ENCODE measurements around the gene RRP15.
"Not testable (repeated sequence)": the region's sequence is repeated elsewhere in the genome, so short reads cannot be mapped to it uniquely, and the experiment has no call there.

The RRP15 gene

DNA sequence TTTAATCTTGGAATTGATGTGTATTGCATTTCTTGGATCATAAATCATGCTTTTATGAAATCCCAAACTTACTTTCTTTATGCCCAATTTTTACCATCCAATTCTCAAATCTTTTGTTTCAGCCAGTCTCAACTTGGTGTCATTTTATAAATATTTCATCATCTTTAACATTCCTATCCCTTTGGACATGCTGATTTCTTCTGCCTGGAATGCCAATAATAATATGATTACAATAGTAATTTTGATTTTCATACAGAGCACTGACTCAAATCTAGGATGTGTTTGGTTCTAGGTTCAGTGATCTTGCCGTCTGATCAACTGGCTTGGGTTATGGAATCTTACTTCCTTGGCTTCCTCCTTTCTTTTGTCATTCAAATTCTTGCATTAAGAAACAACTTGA lies 12.8 kb downstream of the RRP15 start:
- no peak for DNase-seq

DNA sequence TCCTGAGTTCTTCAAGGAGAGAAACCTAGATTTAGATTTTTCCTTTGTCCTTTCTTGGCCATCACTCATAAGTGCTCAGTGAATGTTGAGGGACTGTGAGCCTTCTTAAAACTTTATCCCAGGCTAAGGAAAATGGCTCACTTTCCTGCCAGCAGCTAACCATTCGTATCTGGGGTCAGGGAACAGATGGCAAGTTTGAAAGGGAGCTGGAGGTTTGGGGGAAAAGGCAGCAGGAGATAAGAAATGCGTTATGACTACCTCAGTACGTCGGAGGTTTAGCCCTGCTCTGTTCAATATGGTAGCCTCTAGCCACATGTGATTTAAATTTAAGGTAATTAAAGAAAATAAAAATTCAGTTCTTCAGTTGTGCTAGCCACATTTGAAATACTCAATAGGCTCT lies 13.3 kb downstream of the RRP15 start:
- DNase-seq, result no peak

DNA sequence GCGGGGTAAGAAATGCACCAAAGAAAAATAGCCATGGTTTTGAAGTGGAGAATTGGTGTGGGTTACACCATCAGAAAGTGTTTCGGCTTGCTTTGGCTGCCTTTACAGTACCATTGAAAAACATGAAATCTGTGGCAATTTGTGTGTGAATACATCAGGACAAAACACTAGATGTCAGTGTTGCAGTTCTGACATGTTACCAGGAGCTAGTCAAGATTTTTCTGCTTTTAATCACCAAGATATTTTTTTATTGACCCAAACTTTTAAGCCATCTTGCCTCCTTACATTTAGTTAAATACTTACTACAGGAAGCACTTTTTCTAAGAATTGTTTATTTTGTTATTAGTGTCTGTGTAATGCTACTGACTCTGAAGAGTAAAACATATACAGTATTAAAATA lies 14.3 kb downstream of the RRP15 start:
- no peak for DNase-seq

DNA sequence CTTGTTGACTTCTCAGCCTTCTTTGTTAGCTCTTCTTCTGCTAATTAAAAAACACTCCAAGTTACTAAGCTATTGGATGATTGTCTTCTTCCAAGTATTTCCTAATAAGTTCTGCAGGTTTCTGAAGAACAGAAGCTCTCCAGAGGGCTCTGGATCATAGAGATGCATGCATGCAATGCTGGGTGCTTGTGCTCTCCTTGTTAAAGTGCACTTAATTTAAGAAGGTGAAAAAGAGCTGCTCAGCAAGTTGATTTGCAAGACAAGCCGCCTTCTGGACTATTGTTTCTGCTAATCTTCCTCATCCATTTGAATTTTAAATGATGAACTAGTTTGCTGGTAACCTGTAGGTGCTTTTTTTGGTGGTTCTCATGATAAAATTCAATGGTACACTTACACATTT lies 16.1 kb downstream of the RRP15 start:
- DNase-seq, result no peak

DNA sequence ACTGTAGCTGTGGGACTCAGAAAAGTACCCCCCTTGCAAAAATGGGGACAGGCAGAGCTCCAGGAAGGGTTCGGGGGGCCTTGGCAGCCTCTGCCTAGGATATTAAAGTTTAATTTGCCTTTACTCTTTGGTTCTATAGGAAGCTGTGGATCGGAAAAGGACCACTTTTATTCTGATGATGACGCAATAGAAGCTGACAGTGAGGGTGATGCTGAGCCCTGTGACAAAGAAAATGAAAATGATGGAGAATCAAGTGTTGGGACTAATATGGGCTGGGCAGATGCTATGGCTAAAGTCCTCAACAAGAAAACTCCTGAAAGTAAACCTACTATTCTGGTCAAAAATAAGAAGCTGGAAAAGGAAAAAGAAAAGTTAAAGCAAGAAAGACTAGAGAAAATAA lies 17.1 kb downstream of the RRP15 start:
- no peak for DNase-seq

DNA sequence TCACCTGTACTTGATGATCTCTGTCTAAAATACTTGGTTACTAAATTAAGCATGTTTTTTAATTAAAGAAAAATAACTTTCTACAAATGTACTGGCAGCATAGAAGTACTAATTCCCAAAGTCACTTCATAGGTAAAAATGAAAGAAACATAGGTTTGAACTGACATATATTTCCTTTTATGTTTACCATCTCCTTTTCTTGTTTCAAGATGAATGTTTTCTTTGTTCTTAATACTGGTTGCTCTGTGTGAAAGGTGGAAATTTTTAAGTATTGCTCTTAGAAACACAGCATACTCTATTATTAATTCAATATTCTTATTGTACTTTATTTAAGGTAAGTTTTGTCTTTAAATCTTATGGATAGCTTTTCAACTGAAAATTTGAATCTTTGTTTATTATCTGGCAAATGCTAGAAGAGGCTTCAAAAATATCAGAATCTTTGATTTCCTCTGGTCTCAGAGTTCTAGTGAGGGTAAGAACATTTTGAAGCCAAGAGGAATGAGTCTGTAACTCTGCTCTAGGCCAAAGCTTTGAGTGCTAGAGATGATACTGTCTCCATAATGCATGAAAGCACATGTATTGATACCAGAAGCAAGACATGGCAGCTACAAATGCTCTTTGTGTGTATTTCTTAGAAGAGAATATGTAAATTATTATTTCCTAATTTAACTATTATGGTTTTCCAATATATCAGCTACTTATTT lies 18.2 kb downstream of the RRP15 start:
- no peak for DNase-seq

DNA sequence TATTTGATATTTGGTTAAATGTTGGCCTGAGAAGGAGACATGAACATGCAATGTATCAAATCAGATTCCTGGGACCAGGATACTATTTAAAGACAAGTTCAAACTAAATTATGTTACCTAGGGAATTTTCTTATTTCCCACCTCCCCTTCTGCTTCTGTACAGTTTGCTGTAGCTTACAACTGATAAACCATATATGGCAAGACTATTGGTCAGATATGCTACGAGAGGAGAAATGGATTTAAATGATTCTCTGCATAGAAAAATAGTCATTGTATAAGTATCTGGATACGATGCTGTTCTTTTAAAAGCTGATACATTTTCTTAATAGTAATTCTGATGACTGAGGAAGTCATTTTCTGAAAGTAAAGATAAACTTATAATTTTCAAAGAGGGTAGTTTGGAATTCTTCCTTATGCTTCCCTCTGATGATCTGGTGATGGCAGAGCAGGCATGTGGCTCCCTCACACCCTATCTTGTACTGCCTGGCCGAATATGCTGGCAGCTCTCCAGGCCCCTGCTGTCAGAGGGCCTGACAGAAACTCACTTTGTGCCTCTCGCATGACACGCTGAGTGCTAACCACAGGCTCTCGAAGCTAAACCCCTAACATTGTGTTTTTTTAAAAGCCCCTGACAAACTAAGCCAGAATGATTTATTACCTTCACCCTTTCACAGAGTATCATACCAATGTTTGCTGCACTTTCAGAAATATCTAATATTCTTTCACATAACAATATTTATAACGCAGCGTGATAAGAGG lies 19.4 kb downstream of the RRP15 start:
- DNase-seq, result peak; percentile 48

DNA sequence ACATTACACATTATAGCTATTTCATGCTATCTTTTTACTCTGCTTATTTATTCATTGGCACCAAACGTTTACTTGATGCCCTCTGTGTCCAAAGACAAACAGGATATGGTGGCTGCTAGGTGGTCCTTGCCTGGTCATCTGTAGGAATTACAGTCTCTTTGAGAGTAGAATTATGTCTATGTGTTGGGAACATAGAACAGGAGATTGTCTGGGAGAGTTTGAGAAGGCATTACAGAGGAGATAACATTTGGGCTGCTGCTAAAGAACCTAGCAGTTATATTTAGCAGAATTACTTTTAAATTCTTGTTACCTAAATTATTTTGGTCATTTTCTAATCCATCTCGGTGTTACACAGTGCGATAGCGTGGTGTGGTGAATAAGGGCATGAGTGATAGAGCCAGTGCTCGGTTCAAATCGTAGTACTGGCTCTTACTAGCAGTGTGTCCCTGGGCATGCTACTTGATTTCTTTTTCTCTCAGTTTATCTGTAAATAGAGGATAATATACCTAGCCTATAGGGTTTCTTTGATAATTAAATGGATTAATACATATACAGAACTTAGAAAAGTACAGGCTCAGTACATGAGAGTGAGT lies 20.5 kb downstream of the RRP15 start:
- no peak for DNase-seq

DNA sequence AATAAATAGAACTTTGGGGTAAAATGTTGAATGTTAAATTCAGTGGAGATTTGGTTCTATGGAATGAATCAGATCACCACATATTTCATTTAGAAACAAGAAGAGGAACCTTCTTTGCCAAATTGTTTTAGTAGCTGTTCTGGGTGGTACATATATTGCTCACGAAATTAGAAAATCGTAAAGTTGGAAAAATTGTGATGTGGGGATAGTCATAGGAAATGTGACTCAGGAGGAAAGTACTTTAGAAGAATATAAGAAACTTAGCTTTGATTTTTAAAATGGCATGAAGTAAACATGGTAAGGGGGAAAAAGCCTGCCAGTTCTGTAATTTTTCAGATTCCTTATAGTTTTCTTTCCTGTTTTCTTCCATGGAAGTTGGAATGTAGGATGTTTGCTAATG lies 27.4 kb downstream of the RRP15 start:
- no peak for DNase-seq

DNA sequence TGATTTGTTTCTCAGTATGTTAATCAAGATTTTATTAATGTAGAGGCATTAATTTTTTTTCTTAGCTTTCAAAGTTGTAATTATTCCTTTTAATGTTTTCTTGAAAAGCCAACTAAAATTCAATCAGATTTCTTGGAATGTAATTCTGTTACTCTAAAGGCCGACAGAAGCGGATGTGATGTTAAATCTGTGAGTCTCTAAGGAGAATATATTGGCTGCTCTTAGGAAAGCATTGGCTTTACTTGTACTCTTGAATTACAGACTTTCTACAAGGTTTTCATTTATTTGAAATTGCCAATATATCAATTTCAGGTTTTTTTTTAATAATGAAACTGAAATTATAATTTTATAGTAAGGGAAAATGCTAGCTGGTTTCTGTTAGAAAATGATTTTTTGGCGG lies 29.2 kb downstream of the RRP15 start:
- DNase-seq, result no peak

DNA sequence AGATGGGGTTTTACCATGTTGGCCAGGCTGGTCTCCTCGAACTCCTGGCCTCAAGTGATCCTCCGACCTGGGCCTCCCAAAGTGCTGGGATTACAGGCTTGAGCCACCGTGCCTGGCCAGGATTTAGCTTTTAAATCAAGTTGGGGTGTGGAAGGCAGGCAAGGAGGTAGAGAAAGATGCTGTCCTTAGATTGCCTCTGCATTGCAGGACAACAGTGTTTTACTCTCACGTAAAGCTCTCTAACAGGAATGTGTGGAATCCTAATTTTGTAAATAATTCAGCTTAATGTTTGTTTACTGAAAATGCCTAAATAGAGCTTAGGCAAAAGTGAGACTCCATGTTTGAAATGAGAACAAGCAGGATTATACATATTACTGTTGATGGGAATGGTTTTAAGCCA lies 30.5 kb downstream of the RRP15 start:
- DNase-seq, result no peak

DNA sequence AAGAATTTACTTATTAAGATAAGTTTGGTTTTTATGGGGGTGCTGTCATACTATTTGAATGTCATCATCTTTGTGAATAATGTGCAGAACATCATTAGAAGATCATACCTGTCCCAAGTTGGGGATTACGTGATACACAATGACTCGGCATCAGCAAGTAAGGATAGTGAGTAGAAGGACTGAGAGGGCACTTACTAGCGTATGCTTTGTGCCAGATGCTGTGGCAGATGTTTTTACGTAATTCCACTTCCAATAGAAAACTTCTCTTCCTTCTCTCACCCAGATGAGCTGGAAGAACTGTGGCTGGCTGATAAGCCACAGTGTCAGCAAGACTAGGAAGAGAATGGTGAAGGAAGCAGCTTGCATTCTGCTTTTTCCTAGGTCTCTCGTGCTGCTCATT lies 32.0 kb downstream of the RRP15 start:
- DNase-seq, result no peak

DNA sequence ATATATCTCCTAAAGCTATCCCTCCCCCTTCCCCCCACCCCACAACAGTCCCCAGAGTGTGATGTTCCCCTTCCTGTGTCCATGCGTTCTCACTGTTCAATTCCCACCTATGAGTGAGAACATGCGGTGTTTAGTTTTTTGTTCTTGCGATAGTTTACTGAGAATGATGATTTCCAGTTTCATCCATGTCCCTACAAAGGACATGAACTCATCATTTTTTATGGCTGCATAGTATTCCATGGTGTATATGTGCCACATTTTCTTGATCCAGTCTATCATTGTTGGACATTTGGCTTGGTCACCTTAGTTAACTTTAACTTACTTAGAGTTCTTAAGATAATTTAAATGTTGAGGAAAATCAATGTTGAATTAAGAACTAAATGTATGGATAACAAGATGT lies 35.1 kb downstream of the RRP15 start:
- DNase-seq, result not testable (repeated sequence)

DNA sequence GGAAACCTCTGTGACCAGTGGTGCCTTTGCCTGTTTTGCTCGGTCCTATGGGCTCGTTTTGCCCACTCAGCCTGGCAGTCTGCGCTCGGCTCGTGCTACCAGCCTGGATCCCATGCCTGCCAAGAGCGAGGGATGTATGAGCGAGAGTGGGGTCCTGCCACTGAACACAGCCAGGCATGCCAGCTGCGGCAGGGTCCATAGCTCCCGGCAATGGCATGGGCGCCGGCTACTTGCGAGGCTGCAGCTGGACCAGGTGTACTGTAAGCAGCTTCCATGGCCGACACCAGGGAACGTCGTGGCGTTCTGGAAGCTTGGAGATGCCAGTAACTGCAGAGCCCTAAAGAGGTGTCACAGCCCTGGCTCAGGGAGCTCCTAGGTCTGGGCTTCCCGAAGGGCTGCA lies 37.7 kb downstream of the RRP15 start:
- DNase-seq, result no peak

DNA sequence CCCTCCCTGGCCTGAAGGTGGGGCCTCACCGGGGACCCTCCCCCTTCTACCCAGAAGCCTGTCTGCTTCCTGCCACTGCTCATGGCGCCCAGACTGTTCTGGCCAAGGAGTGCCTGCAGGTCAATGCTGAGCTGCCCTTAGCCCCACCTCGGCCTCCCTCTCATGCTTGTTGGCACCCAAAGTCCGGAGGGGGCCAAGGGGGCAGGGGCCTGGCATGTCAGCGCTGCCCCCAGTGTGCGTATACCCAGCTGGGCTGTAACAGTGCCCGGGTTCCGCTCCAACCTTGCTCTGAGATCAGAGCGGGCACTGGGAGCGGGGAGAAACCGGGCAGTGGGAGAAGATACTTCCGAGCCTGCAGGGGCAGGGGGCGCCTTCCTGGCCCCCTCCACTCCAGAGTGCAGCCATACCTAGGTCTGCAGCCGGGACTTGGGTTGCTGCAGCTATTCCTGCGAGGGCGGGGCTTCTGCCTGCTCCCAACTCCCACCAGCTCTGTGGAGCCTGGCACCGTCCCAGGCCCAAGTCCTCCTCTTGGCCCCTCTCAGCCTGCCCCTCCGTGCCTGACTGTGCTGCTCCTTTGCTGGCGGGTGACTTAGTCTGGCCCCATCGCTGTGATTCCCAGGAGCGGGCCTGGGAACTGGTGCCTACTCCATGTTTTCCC lies 38.6 kb downstream of the RRP15 start:
- DNase-seq, result no peak

DNA sequence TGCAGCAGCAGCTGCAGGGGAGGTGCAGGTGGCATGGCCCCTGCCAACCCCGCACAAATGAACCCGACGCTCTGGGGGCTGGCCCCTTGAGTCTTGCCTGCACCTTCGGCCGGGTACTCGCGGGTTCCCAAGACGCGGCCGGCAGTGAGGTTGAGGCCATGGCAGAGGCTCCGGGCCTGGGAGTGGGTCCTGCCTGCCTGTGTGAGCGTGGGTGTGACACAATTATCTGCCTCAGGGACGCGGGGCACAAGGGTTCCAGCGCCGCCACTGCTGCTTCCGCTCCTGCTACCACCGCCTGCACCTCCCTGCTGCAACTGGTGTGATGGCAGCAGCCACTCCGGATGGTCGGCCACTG lies 39.1 kb downstream of the RRP15 start:
- DNase-seq, result no peak

DNA sequence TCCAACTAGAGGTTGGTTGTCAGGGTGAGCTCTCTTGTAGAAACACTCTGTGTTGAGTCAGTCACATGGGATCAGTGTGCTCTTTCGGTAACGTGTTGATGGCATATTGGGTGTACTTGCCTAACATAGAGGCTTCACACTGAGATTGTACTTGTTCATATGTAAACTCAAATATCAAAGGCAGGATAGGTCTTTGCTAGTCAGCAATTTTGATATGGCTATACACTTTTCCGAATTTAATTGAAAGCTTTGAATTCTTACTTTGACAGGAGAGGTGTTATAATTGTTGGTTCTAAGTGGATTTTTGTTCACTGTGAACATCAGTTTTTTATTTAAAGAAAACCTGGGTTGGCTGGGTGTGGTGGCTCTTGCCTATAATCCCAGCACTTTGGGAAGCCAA lies 43.7 kb downstream of the RRP15 start:
- no peak for DNase-seq

DNA sequence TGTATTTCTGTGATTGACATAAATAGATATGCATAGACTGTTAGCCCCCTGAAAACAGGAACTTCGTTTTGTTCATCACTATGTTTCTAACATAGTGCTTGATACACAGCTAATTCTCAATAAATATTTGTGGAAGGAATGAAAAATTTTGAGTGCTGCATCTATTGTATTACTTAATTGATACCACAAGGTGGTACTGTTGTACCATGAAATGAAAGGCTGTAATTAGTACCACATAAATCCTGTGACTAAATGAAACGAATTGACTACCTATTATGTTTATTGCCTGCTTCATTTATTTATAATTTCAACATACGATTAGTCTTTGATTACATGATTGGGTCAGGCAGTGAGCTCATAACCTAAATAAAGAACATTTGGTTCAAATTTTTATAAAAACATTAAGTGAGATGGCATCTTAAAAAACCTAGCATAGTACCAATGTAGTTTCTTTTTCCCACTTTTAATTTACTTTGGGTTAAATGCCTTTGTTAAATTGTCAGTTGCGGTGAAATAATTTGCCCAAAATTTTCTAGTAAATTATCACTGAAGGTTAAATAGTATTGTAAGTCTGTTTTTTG lies 45.0 kb downstream of the RRP15 start:
- DNase-seq, result no peak

DNA sequence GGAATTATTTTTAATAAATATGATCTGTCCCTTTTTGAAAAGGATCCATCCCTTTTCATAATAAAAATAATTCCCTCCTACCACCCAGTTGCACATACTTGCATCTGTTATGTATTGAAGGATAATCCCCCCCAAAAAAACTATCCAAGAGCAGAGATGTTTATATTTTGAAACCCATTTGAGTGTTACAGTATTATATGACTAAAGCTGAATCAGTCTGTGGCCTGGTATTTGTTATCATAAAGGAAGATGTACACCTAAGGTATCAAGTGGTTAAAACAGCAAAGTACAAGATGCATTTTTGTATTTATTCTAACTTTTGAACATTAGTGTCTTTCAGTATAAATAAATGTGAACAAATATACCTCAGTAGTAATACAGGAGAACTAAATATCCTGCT lies 47.3 kb downstream of the RRP15 start:
- no peak for DNase-seq

DNA sequence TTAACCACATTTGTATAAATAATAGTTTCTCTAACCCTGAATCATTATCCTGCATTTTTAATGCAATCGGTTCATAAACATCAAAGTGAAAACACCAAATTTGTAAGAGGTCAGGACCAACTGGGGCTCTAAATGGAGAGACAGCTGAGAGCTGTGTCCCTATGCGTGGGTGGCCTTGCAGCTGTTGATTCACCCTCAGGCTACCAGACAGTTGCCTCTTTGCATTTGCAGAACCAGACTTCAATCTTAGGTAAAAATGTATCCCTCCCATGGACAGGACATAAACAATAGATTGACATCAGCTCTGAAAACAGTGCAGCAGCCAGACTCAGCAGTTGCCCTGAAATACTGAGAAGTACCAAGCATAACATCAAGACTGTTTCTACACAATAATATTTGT lies 51.2 kb downstream of the RRP15 start:
- DNase-seq, result no peak

DNA sequence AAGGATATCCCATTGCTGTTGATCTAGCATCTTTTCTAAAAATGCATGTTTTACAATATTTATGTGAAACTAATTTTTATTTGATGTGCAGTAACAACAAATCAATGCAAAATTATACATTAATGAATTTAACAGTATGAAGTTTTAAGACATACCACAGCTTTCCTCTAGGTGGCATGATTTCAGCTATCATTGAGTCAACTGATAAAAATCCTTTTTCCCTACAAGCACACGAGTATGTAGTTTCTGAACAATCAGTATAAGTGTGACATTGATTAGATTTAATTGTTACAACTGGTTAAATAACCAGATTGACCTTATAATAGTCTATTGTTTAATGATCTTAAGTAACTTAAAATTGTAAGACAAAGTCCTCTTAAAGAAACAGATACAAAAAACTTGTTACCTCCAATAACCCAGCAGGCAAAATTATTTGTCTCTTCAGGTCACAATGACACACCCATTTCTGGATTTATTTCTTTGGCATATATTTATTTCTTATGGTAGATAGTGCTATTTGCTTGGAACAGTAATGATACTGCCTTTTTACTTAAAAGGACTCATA lies 54.3 kb downstream of the RRP15 start:
- DNase-seq, result no peak

DNA sequence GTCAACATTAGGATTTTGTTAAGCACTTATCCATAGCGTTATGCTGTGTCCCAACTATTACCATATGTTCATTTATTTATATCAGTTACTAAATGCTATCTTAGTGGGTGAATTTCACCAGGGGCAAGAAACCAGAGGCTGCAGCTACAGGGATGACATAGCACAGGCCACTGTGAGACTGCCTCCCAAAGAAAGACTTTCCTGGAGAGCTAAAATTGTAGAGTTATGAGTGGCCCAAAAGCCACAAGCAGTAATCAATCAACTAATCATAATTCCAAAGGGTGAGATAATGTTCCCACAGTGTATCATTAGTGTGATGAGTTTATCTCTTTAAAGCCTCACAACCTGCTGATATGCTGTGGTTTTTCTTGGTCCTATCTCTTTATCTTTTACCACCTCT lies 56.2 kb downstream of the RRP15 start:
- no peak for DNase-seq

DNA sequence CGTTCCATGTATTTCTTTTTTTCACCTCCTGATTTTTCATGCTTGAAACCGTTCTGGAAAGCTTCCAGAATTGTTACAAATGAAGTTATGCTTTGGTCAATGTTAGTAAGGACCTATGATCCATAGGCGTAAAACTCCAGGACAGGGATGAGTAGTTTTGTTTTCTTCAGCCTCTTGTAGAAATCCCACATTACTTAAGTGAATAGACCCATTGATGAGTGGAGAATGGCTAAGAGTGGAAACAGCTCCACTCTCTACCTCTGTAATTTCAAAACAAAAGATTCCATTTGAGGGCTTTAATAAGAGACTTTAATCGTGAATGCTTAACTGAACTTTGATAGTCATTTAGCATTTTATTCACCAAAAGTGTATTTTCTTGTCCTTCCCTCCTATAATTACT lies 57.0 kb downstream of the RRP15 start:
- DNase-seq, result no peak
